ENCODE results near the gene AVEN. TPM values are rescaled to one million over a fixed set of nuclear protein-coding genes. Genes with fewer than 3 reads are reported as not detected.
"Not testable (repeated sequence)": the region's sequence is repeated elsewhere in the genome, so short reads cannot be mapped to it uniquely, and the experiment has no call there.

Gene AVEN
- total RNA-seq, 1 donor from 2014 or later: 17.1 TPM

- Mint-ChIP-seq H3K27me3 (peaks cover 13% of the 10 kb centered on the region), H3K27ac (no peak overlapping the region), H3K4me1 (no peaks in the 10 kb centered on the region), H3K36me3 (ENCODE audit: low read depth) (peaks cover 8% of the 10 kb centered on the region), H3K4me3 (no peak overlapping the region), H3K9me3 (peaks cover 24% of the 10 kb centered on the region)
- DNase-seq: no peak
- intact Hi-C loops (cut with micrococcal nuclease): no loop called here
Observed at GRCh38 chr15:34054081-34054707, 15.2 kb upstream of the AVEN start.

GRCh38 chr15:34050385-34050784 is 11.4 kb upstream of the AVEN start:
- H3K36me3 Mint-ChIP-seq (ENCODE audit: low read depth); H3K4me3 Mint-ChIP-seq; H3K4me1 Mint-ChIP-seq; DNase-seq; H3K27ac Mint-ChIP-seq; intact Hi-C loops (cut with micrococcal nuclease): not testable (repeated sequence)
- peaks cover 13% of the 10 kb centered on the region for H3K27me3 Mint-ChIP-seq
- H3K9me3 Mint-ChIP-seq: peaks cover 29% of the 10 kb centered on the region

GRCh38 chr15:34049112-34049511 is 10.1 kb upstream of the AVEN start:
- H3K4me3 Mint-ChIP-seq: no peak overlapping the region
- intact Hi-C loops (cut with micrococcal nuclease): no loop called here
- DNase-seq: no peak
- H3K36me3 Mint-ChIP-seq (ENCODE audit: low read depth): peaks cover 9% of the 10 kb centered on the region
- H3K27me3 Mint-ChIP-seq: peaks cover 11% of the 10 kb centered on the region
- peaks cover 29% of the 10 kb centered on the region for H3K9me3 Mint-ChIP-seq
- H3K4me1 Mint-ChIP-seq: no peaks in the 10 kb centered on the region
- no peak overlapping the region for H3K27ac Mint-ChIP-seq

- H3K27ac Mint-ChIP-seq: no peak overlapping the region
- H3K9me3 Mint-ChIP-seq: peaks cover 29% of the 10 kb centered on the region
- peaks cover 3% of the 10 kb centered on the region for H3K4me1 Mint-ChIP-seq
- no peak for DNase-seq
- peaks cover 11% of the 10 kb centered on the region for H3K27me3 Mint-ChIP-seq
- intact Hi-C loops (cut with micrococcal nuclease): no loop called here
- no peak overlapping the region for H3K4me3 Mint-ChIP-seq
- peaks cover 9% of the 10 kb centered on the region for H3K36me3 Mint-ChIP-seq (ENCODE audit: low read depth)
Observed at GRCh38 chr15:34047893-34048775, 9.1 kb upstream of the AVEN start.

GRCh38 chr15:34046471-34047145 is 7.6 kb upstream of the AVEN start:
- H3K4me1 Mint-ChIP-seq: peaks cover 3% of the 10 kb centered on the region
- H3K4me3 Mint-ChIP-seq: no peak overlapping the region
- H3K27me3 Mint-ChIP-seq: peaks cover 6% of the 10 kb centered on the region
- no peak for DNase-seq
- H3K36me3 Mint-ChIP-seq (ENCODE audit: low read depth): peaks cover 9% of the 10 kb centered on the region
- H3K27ac Mint-ChIP-seq: no peak overlapping the region
- peaks cover 22% of the 10 kb centered on the region for H3K9me3 Mint-ChIP-seq
- intact Hi-C loops (cut with micrococcal nuclease): no loop called here

GRCh38 chr15:34043813-34044212 is 4.8 kb upstream of the AVEN start:
- DNase-seq: no peak
- H3K27me3 Mint-ChIP-seq: no peaks in the 10 kb centered on the region
- intact Hi-C loops (cut with micrococcal nuclease): no loop called here
- H3K4me3 Mint-ChIP-seq: no peak overlapping the region
- no peak overlapping the region for H3K27ac Mint-ChIP-seq
- no peaks in the 10 kb centered on the region for H3K36me3 Mint-ChIP-seq (ENCODE audit: low read depth)
- peaks cover 17% of the 10 kb centered on the region for H3K4me1 Mint-ChIP-seq
- peaks cover under 1% of the 10 kb centered on the region for H3K9me3 Mint-ChIP-seq

- intact Hi-C loops (cut with micrococcal nuclease): no loop called here
- Mint-ChIP-seq H3K9me3 (no peaks in the 10 kb centered on the region), H3K4me3 (no peak overlapping the region), H3K27me3 (no peaks in the 10 kb centered on the region), H3K27ac (no peak overlapping the region), H3K36me3 (ENCODE audit: low read depth) (no peaks in the 10 kb centered on the region), H3K4me1 (peaks cover 17% of the 10 kb centered on the region)
- no peak for DNase-seq
Observed at GRCh38 chr15:34043391-34043790, 4.4 kb upstream of the AVEN start.

- no peak for DNase-seq
- no peaks in the 10 kb centered on the region for H3K9me3 Mint-ChIP-seq
- intact Hi-C loops (cut with micrococcal nuclease): loop anchor here (1.0 to 10.0 kb wide), 6 partner anchors 21 to 1508 kb away; partner anchors contain the start of genes DPH6, EMC7, KATNBL1 and LPCAT4
- no peaks in the 10 kb centered on the region for H3K27me3 Mint-ChIP-seq
- peak overlapping the region; percentile 90 for H3K27ac Mint-ChIP-seq
- H3K4me3 Mint-ChIP-seq: peak overlapping the region; percentile 72
- H3K36me3 Mint-ChIP-seq (ENCODE audit: low read depth): no peaks in the 10 kb centered on the region
- peaks cover 26% of the 10 kb centered on the region for H3K4me1 Mint-ChIP-seq
Observed at GRCh38 chr15:34039790-34040113, 748 bp upstream of the AVEN start.

GRCh38 chr15:34038023-34038870 is 757 bp downstream of the AVEN start:
- H3K36me3 Mint-ChIP-seq (ENCODE audit: low read depth): no peaks in the 10 kb centered on the region
- H3K4me1 Mint-ChIP-seq: peaks cover 23% of the 10 kb centered on the region
- peak overlapping the region; percentile 94 for H3K27ac Mint-ChIP-seq
- no peaks in the 10 kb centered on the region for H3K9me3 Mint-ChIP-seq
- H3K27me3 Mint-ChIP-seq: no peaks in the 10 kb centered on the region
- H3K4me3 Mint-ChIP-seq: peak overlapping the region; percentile 88
- intact Hi-C loops (cut with micrococcal nuclease): loop anchor here (2.0 to 10.0 kb wide), 5 partner anchors 19 to 1509 kb away; partner anchors contain the start of genes DPH6, KATNBL1 and LPCAT4
- DNase-seq: peak; percentile 90

- DNase-seq: no peak
- H3K27me3 Mint-ChIP-seq: no peaks in the 10 kb centered on the region
- peaks cover 6% of the 10 kb centered on the region for H3K4me1 Mint-ChIP-seq
- H3K36me3 Mint-ChIP-seq (ENCODE audit: low read depth): peaks cover 5% of the 10 kb centered on the region
- no peaks in the 10 kb centered on the region for H3K9me3 Mint-ChIP-seq
- H3K27ac Mint-ChIP-seq: no peak overlapping the region
- H3K4me3 Mint-ChIP-seq: no peak overlapping the region
- intact Hi-C loops (cut with micrococcal nuclease): loop anchor here (10.0 kb wide), 1 partner anchor 333 kb away; the partner anchor contains the start of gene LPCAT4
Observed at GRCh38 chr15:34031987-34032760, 6.8 kb downstream of the AVEN start.

- no peak overlapping the region for H3K4me3 Mint-ChIP-seq
- intact Hi-C loops (cut with micrococcal nuclease): no loop called here
- no peak for DNase-seq
- H3K9me3 Mint-ChIP-seq: no peaks in the 10 kb centered on the region
- no peaks in the 10 kb centered on the region for H3K27me3 Mint-ChIP-seq
- no peak overlapping the region for H3K27ac Mint-ChIP-seq
- H3K36me3 Mint-ChIP-seq (ENCODE audit: low read depth): peaks cover 5% of the 10 kb centered on the region
- peaks cover 5% of the 10 kb centered on the region for H3K4me1 Mint-ChIP-seq
Observed at GRCh38 chr15:34027606-34028005, 11.4 kb downstream of the AVEN start.

GRCh38 chr15:34025252-34025651 is 13.8 kb downstream of the AVEN start:
- Mint-ChIP-seq H3K4me3 (no peak overlapping the region), H3K27ac (no peak overlapping the region), H3K4me1 (peaks cover 3% of the 10 kb centered on the region), H3K36me3 (ENCODE audit: low read depth) (peaks cover 12% of the 10 kb centered on the region), H3K9me3 (no peaks in the 10 kb centered on the region), H3K27me3 (no peaks in the 10 kb centered on the region)
- intact Hi-C loops (cut with micrococcal nuclease): no loop called here
- DNase-seq: no peak

- no peak overlapping the region for H3K27ac Mint-ChIP-seq
- peaks cover 4% of the 10 kb centered on the region for H3K4me1 Mint-ChIP-seq
- DNase-seq: no peak
- H3K36me3 Mint-ChIP-seq (ENCODE audit: low read depth): peaks cover 12% of the 10 kb centered on the region
- no peaks in the 10 kb centered on the region for H3K27me3 Mint-ChIP-seq
- no peak overlapping the region for H3K4me3 Mint-ChIP-seq
- intact Hi-C loops (cut with micrococcal nuclease): no loop called here
- no peaks in the 10 kb centered on the region for H3K9me3 Mint-ChIP-seq
Observed at GRCh38 chr15:34023907-34024306, 15.1 kb downstream of the AVEN start.
